GM18870 (cell line): ENCODE results near the gene NXPE1.
"Not testable (repeated sequence)": the region's sequence is repeated elsewhere in the genome, so short reads cannot be mapped to it uniquely, and the experiment has no call there.

Experiments
- ATAC-seq: cut with Tn5 transposase; IDR thresholded peaks from one replicate; pipeline ENCODE4 v1.9.1; 2021; ENCODE audit warnings: moderate library complexity; ENCODE audit not compliant: unreplicated experiment

The NXPE1 gene

GRCh38 chr11:114559425-114560310 lies at the start of gene NXPE1:
TSS of gene NXPE1 (minus strand) at chr11:114559881. CDS start at chr11:114551201, 8,680 bp downstream.
- no peak for ATAC-seq

- ATAC-seq, result no peak
Observed at GRCh38 chr11:114609429-114609828, 49.7 kb upstream of the NXPE1 start.

- ATAC-seq, result not testable (repeated sequence)
Observed at GRCh38 chr11:114608605-114609004, 48.9 kb upstream of the NXPE1 start.

GRCh38 chr11:114607753-114608459 lies 48.2 kb upstream of the NXPE1 start:
- ATAC-seq, result no peak

- ATAC-seq, result not testable (repeated sequence)
Observed at GRCh38 chr11:114606802-114607075, 47.1 kb upstream of the NXPE1 start.

- no peak for ATAC-seq
Observed at GRCh38 chr11:114606003-114606801, 46.5 kb upstream of the NXPE1 start.

GRCh38 chr11:114605370-114605769 lies 45.7 kb upstream of the NXPE1 start:
- no peak for ATAC-seq

- no peak for ATAC-seq
Observed at GRCh38 chr11:114604886-114605285, 45.2 kb upstream of the NXPE1 start.

- ATAC-seq, result no peak
Observed at GRCh38 chr11:114604179-114604813, 44.6 kb upstream of the NXPE1 start.

- not testable (repeated sequence) for ATAC-seq
Observed at GRCh38 chr11:114603151-114603550, 43.5 kb upstream of the NXPE1 start.

GRCh38 chr11:114598461-114598860 lies 38.8 kb upstream of the NXPE1 start:
- no peak for ATAC-seq

- ATAC-seq, result no peak
Observed at GRCh38 chr11:114596175-114596919, 36.7 kb upstream of the NXPE1 start.

GRCh38 chr11:114595571-114595970 lies 35.9 kb upstream of the NXPE1 start, which contains the start of gene NXPE4:
TSS of gene NXPE4 (minus strand) at chr11:114595786. CDS start at chr11:114594759, 1,027 bp downstream.
- no peak for ATAC-seq

- no peak for ATAC-seq
Observed at GRCh38 chr11:114594703-114595102, 35.0 kb upstream of the NXPE1 start.

- ATAC-seq, result no peak
Observed at GRCh38 chr11:114587398-114587953, 27.8 kb upstream of the NXPE1 start.

GRCh38 chr11:114586797-114587196 lies 27.1 kb upstream of the NXPE1 start:
- ATAC-seq, result no peak

GRCh38 chr11:114571712-114572111 lies 12.0 kb upstream of the NXPE1 start:
- ATAC-seq, result no peak

GRCh38 chr11:114569801-114570200 lies 10.1 kb upstream of the NXPE1 start:
- no peak for ATAC-seq

GRCh38 chr11:114566276-114566675 lies 6.6 kb upstream of the NXPE1 start:
- ATAC-seq, result no peak

GRCh38 chr11:114564831-114565230 lies 5.2 kb upstream of the NXPE1 start:
- ATAC-seq, result no peak
